GM18861 (cell line): ENCODE results near the gene SLC28A3.

Experiments
- ATAC-seq: cut with Tn5 transposase; IDR thresholded peaks from one replicate; pipeline ENCODE4 v1.9.1; 2021; ENCODE audit not compliant: unreplicated experiment

The SLC28A3 gene

GRCh38 chr9:84301851-84302250 is 38.7 kb downstream of the SLC28A3 start:
- ATAC-seq = no peak

GRCh38 chr9:84300271-84300670 is 40.3 kb downstream of the SLC28A3 start:
- ATAC-seq = no peak

GRCh38 chr9:84297162-84297821 is 43.3 kb downstream of the SLC28A3 start:
- ATAC-seq = no peak

- peak; percentile 36 for ATAC-seq
Measured at GRCh38 chr9:84296146-84296843, 44.3 kb downstream of the SLC28A3 start.

GRCh38 chr9:84294241-84294950 is 46.2 kb downstream of the SLC28A3 start:
- ATAC-seq = no peak

GRCh38 chr9:84293001-84293798 is 47.4 kb downstream of the SLC28A3 start:
- peak; percentile 64 for ATAC-seq

- no peak for ATAC-seq
Measured at GRCh38 chr9:84285381-84285780, 55.2 kb downstream of the SLC28A3 start.

- no peak for ATAC-seq
Measured at GRCh38 chr9:84283946-84284345, 56.6 kb downstream of the SLC28A3 start.

GRCh38 chr9:84278130-84278529 is 62.4 kb downstream of the SLC28A3 start:
- no peak for ATAC-seq

- no peak for ATAC-seq
Measured at GRCh38 chr9:84277646-84278045, 62.9 kb downstream of the SLC28A3 start.

GRCh38 chr9:84276741-84277140 is 63.8 kb downstream of the SLC28A3 start:
- no peak for ATAC-seq

GRCh38 chr9:84271921-84272556 is 68.5 kb downstream of the SLC28A3 start:
- ATAC-seq = no peak

- ATAC-seq = no peak
Measured at GRCh38 chr9:84271531-84271900, 69.0 kb downstream of the SLC28A3 start.

GRCh38 chr9:84270847-84271530 is 69.6 kb downstream of the SLC28A3 start:
- no peak for ATAC-seq

- ATAC-seq = peak; percentile 43
Measured at GRCh38 chr9:84266087-84266561, 74.4 kb downstream of the SLC28A3 start.

- ATAC-seq = no peak
Measured at GRCh38 chr9:84264307-84265029, 76.1 kb downstream of the SLC28A3 start.

- ATAC-seq = no peak
Measured at GRCh38 chr9:84261070-84261746, 79.3 kb downstream of the SLC28A3 start.

GRCh38 chr9:84258371-84258770 is 82.2 kb downstream of the SLC28A3 start:
- no peak for ATAC-seq

- no peak for ATAC-seq
Measured at GRCh38 chr9:84255696-84256095, 84.9 kb downstream of the SLC28A3 start.
